Choroid plexus epithelial cell (primary cell): ENCODE measurements around the gene BRD7.

Experiments
- DNase-seq: peaks from one replicate; pipeline ENCODE4 v3.0.0-alpha.2; 2010; ENCODE audit warnings: low read depth
- H3K4me3 ChIP-seq: 2 replicates; pipeline ENCODE4 v1.5.1; 2011; ENCODE audit warnings: low read depth, mild to moderate bottlenecking, control low read depth, low read length, moderate library complexity
- TF ChIP-seq, protein P1 (sequence below): conservative IDR thresholded peaks from 2 replicates; pipeline ENCODE4 v1.5.1; 2011; ENCODE audit warnings: low read depth, mild to moderate bottlenecking, control low read depth, inconsistent platforms, low read length, moderate library complexity

The BRD7 gene

GRCh38 chr16:50402298-50402895 lies 33.6 kb upstream of the BRD7 start:
- TF ChIP-seq, protein P1, sequence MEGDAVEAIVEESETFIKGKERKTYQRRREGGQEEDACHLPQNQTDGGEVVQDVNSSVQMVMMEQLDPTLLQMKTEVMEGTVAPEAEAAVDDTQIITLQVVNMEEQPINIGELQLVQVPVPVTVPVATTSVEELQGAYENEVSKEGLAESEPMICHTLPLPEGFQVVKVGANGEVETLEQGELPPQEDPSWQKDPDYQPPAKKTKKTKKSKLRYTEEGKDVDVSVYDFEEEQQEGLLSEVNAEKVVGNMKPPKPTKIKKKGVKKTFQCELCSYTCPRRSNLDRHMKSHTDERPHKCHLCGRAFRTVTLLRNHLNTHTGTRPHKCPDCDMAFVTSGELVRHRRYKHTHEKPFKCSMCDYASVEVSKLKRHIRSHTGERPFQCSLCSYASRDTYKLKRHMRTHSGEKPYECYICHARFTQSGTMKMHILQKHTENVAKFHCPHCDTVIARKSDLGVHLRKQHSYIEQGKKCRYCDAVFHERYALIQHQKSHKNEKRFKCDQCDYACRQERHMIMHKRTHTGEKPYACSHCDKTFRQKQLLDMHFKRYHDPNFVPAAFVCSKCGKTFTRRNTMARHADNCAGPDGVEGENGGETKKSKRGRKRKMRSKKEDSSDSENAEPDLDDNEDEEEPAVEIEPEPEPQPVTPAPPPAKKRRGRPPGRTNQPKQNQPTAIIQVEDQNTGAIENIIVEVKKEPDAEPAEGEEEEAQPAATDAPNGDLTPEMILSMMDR, result no peak
- H3K4me3 ChIP-seq, result no peak overlapping the region
- no peak for DNase-seq

- TF ChIP-seq, protein P1, result no peak
- DNase-seq, result no peak
- H3K4me3 ChIP-seq, result no peak overlapping the region
These were observed 32.6 kb upstream of the BRD7 start for GRCh38 chr16:50401355-50401754.

DNA sequence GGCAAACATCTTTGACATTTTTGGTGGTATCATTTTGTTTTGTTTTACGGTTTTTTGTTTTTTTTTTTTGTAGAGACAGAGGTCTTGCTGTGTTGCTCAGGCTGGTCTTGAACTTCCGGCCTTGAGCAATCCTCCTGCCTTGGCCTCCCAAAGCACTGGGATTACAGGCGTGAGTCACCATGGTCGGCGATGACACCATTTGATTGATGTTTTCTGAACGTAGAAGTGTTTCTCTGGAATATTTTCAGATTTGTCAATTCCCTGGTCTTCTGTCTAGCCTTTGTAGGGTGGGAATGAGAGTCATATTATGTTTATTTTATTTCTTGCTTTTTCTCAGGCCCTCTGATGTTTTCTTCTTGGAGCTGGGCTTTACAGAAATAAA lies 32.2 kb upstream of the BRD7 start:
- no peak for DNase-seq
- no peak overlapping the region for H3K4me3 ChIP-seq
- TF ChIP-seq, protein P1, result no peak

GRCh38 chr16:50400312-50400966 lies 31.7 kb upstream of the BRD7 start:
- DNase-seq, result no peak
- TF ChIP-seq, protein P1, result no peak
- no peak overlapping the region for H3K4me3 ChIP-seq

- TF ChIP-seq, protein P1, result no peak
- no peak overlapping the region for H3K4me3 ChIP-seq
- DNase-seq, result no peak
These were observed 30.6 kb upstream of the BRD7 start for GRCh38 chr16:50399411-50399810.

- TF ChIP-seq, protein P1, result no peak
- DNase-seq, result no peak
- no peak overlapping the region for H3K4me3 ChIP-seq
These were observed 29.5 kb upstream of the BRD7 start for GRCh38 chr16:50398336-50398735.

DNA sequence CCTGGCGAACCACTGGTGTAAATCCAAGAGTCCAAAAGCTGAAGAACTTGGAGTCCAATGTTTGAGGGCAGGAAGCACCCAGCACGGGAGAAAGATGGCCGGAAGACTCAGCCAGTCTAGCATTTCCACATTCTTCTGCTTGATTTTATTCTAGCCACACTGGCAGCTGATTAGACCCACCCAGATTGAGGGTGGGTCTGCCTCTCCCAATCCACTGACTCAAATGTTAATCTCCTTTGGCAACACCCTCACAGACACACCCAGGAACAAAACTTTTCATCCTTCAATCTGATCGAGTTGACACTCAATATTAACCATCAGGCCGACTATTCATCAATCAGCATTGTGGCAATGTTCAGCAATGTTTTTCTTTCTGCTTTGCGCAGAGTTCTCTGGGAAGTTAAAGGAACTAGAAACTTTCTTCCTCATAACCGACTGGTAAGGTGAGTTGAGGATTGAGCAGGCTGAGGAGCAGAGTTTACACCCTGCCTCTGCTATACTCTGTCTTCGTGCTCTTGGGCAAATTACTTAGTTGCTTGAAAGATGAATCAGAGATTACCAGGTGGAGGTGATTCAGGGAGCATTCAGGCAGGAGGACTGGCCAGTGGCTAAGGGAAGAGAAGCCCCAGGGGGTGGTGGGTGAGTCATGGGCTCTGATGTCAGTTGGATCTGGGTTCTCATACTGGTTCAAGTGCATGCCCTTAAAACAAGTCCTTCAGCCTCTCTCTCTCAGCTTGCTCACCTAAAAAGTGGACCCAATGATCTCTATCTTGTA lies 28.2 kb upstream of the BRD7 start:
- DNase-seq, result peak; percentile 62
- TF ChIP-seq, protein P1, result no peak
- no peak overlapping the region for H3K4me3 ChIP-seq
